ENCODE data around the gene MTA2.
A peak's percentile ranks its signal among the peaks of the same experiment; 100 is the strongest.

Gene MTA2

DNA sequence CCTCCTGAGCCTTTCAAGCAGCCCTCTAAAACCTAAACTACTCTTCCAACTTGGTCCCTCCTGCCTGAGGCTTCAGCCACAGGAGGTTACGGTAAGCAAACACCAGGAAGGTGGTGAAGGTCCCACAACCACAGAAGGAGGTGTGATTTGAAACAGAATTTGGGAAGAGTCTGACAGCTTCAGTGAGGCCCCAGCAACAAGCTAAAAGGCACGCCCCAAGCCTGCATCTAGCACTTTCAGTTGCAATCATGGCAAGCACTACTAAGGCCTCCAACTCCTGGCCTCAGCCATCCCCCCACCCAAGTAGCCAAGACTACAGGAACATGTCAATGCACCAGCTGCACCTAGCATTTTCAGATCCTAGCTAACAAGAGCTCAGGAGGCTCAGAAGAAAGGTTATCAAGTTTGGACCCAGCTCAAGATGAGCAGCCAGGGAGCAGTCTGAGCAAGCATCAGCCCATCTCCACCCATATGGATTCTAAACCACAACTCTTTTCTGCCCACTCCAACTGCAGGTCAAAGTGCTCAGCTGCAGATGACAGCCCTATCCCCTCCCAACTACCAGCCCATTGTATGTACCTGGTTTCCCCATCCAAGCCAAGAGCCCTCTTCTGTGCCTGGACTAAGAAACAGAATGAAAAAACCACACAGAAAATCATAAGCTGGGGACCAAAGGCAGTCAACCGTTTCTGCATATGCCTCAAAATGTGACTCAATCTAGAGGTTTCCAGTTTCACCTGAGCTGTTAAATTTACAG is 44.6 kb downstream of the MTA2 start:
- peaks cover 36% of the 10 kb centered on the region for H3K36me3 ChIP-seq
- H3K4me1 ChIP-seq: peaks cover 18% of the 10 kb centered on the region
- no peak overlapping the region for H3K4me3 ChIP-seq (ENCODE audit: low read depth, low read length)
- no peaks in the 10 kb centered on the region for H3K9me3 ChIP-seq
- no peaks in the 10 kb centered on the region for H3K27me3 ChIP-seq
- TF ChIP-seq, protein P1, sequence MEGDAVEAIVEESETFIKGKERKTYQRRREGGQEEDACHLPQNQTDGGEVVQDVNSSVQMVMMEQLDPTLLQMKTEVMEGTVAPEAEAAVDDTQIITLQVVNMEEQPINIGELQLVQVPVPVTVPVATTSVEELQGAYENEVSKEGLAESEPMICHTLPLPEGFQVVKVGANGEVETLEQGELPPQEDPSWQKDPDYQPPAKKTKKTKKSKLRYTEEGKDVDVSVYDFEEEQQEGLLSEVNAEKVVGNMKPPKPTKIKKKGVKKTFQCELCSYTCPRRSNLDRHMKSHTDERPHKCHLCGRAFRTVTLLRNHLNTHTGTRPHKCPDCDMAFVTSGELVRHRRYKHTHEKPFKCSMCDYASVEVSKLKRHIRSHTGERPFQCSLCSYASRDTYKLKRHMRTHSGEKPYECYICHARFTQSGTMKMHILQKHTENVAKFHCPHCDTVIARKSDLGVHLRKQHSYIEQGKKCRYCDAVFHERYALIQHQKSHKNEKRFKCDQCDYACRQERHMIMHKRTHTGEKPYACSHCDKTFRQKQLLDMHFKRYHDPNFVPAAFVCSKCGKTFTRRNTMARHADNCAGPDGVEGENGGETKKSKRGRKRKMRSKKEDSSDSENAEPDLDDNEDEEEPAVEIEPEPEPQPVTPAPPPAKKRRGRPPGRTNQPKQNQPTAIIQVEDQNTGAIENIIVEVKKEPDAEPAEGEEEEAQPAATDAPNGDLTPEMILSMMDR (IDR thresholded peaks at IDR 0.05; ENCODE audit: low read depth, low read length): no peak
- no peak for DNase-seq

DNA sequence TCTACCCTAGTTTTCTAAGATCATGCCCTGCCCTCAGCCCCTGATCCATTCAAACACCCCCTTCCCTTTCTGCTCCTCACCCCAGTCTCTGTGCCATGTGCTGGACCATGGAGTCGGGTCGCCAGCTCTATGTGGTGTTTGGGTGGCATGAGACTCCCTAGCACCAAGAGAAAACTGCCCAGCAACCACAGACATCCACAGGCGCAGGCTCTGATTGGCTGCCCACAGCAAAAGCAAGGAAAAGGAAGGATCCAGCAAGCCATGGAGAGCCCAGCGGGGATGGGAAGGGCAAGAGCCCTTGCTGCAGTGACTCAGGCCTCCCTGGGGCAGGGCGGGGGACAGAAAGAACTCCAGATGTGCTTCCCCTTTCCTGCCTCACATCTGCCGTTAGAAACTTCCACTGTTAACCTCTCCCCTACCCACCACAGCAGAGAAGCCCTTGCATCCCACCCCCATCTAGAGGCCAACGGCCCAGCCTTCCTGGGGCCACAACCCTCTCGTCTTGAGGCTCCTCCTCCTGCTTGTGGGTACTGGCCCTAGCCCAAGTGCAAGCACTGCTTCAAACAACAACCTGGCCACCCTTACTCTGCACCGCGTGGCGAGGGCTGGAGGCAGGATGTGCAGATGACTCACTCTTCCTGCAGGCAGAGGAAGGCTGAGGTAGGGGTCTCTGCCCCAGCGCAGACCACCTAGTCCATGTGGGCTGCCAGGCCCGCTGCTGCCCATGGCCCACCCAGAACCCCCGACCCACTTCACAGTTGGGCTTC is 45.4 kb downstream of the MTA2 start:
- peak; percentile 75 for DNase-seq
- H3K36me3 ChIP-seq: peaks cover 36% of the 10 kb centered on the region
- no peaks in the 10 kb centered on the region for H3K9me3 ChIP-seq
- TF ChIP-seq, protein P1 (IDR thresholded peaks at IDR 0.05; ENCODE audit: low read depth, low read length): no peak
- no peaks in the 10 kb centered on the region for H3K27me3 ChIP-seq
- H3K4me3 ChIP-seq (ENCODE audit: low read depth, low read length): no peak overlapping the region
- peaks cover 18% of the 10 kb centered on the region for H3K4me1 ChIP-seq

DNA sequence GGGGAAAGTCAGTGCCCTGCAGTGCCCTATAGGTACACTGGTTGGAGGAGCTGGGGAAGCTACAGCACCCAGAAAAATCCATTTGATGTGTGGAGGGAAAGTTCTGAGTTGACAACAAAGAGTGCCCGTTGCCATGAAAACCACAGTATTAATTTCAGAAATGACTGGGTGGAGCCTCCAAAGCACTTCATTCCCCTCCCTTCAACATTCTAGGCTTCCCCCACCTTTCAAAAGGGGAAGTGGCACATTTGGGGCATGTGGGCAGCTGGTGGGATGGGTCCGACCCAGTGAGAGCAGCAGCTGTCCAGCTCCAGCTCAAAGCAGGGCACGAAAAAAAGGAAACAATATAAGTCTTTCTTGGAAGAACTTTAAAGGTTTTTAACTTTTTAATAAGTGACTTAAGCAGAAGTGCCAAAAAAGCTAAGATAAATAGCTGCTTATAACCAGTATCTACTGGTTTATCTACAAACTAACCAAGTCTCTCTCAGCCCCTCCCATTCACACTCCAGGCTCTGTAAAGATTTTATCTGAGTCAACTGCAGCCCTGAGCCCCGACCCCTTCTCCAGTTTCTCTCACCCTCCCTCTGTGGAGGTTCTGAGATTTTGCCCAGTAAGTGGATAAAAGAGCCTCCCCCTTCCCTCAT is 46.1 kb downstream of the MTA2 start:
- no peak overlapping the region for H3K4me3 ChIP-seq (ENCODE audit: low read depth, low read length)
- H3K4me1 ChIP-seq: peaks cover 14% of the 10 kb centered on the region
- H3K9me3 ChIP-seq: no peaks in the 10 kb centered on the region
- no peaks in the 10 kb centered on the region for H3K27me3 ChIP-seq
- no peak for DNase-seq
- TF ChIP-seq, protein P1 (IDR thresholded peaks at IDR 0.05; ENCODE audit: low read depth, low read length): no peak
- peaks cover 31% of the 10 kb centered on the region for H3K36me3 ChIP-seq

DNA sequence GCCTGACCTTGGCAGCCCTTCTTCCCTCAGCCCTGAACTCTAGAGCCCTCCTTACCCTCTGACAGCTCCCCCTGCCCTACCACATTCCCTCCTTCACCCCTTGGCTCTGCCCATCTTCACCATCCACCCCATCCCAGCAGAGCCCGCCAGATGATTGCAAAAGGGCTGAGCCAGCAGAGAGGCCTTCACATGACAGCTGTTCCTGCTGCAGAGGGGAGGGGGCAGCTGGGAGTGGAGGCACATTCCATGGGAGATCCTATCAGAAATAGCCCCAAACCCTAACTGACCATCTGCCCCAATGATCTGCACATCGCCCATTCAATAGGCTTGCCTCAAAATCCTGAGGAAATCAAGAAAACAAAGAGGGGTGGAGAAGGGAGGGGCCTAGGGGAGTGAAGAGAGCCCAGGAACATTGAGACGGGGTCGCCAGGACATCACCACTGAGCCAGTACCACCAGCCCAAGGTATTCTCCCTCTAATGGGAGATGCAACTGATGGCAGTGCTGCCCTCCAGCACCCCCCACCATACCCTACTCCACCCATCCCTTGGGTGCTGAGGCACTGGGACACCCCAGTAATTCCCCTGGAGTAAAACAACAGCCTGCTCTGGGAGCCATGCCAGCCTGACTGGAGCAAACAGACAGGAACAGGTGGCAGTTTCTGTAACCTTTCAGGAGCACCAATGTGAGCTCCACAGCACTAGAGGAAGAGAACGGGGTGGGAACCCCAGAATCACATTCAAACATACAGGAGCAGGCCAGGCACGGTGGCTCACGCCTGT is 47.1 kb downstream of the MTA2 start:
- H3K4me3 ChIP-seq (ENCODE audit: low read depth, low read length): no peak overlapping the region
- TF ChIP-seq, protein P1 (IDR thresholded peaks at IDR 0.05; ENCODE audit: low read depth, low read length): no peak
- peaks cover 21% of the 10 kb centered on the region for H3K36me3 ChIP-seq
- H3K4me1 ChIP-seq: peaks cover 14% of the 10 kb centered on the region
- DNase-seq: no peak
- no peaks in the 10 kb centered on the region for H3K27me3 ChIP-seq
- no peaks in the 10 kb centered on the region for H3K9me3 ChIP-seq

DNA sequence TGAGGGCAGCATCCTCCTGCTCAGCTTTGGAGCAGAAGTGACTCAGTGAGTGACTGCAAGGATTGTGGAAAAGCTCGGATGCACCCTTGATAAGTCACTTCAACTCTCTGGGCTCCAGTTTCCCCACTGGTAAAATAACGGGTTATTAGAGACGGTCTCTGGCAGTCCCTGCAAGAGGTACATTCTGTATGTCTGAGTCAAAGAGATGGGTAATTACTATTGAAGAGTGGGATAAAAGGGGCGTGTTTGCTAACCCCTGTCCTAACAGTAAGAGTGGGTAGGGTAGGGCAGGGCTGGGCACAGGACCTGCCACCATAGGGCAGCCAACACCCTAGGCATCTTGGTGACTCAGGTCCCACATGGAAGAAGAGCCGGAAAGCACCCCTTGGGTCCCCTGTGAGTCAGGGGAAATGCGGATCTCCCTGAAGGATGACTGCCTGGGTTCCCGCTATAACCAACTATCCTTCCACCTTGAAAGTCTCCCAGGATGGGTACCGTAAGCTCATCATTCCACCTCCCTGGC is 47.8 kb downstream of the MTA2 start:
- peaks cover 15% of the 10 kb centered on the region for H3K36me3 ChIP-seq
- no peak for DNase-seq
- no peak overlapping the region for H3K4me3 ChIP-seq (ENCODE audit: low read depth, low read length)
- H3K4me1 ChIP-seq: peaks cover 14% of the 10 kb centered on the region
- TF ChIP-seq, protein P1 (IDR thresholded peaks at IDR 0.05; ENCODE audit: low read depth, low read length): no peak
- H3K9me3 ChIP-seq: no peaks in the 10 kb centered on the region
- H3K27me3 ChIP-seq: no peaks in the 10 kb centered on the region
